HG02588 (cell line): ENCODE measurements around the gene PUSL1.
"Not testable (repeated sequence)": the region's sequence is repeated elsewhere in the genome, so short reads cannot be mapped to it uniquely, and the experiment has no call there.

Source experiments
- ATAC-seq: cut with Tn5 transposase; IDR thresholded peaks from one replicate; pipeline ENCODE4 v1.9.1; 2021; ENCODE audit warnings: mild to moderate bottlenecking, moderate library complexity; ENCODE audit not compliant: unreplicated experiment

Gene PUSL1

GRCh38 chr1:1307261-1307922 lies 1.0 kb upstream of the PUSL1 start:
- peak; percentile 3 for ATAC-seq

- ATAC-seq = peak; percentile 5
Observed at GRCh38 chr1:1308756-1309250, 406 bp downstream of the PUSL1 start.

- ATAC-seq = no peak
Observed at GRCh38 chr1:1309251-1310108, 1.1 kb downstream of the PUSL1 start.

- no peak for ATAC-seq
Observed at GRCh38 chr1:1310109-1310385, 1.6 kb downstream of the PUSL1 start.

GRCh38 chr1:1310476-1311053 lies 2.2 kb downstream of the PUSL1 start:
- ATAC-seq = no peak

GRCh38 chr1:1311107-1312104 lies 3.0 kb downstream of the PUSL1 start:
- ATAC-seq = no peak

GRCh38 chr1:1312450-1313314 lies 4.3 kb downstream of the PUSL1 start:
- no peak for ATAC-seq

- no peak for ATAC-seq
Observed at GRCh38 chr1:1313500-1314236, 5.3 kb downstream of the PUSL1 start.

GRCh38 chr1:1314237-1314586 lies 5.8 kb downstream of the PUSL1 start:
- ATAC-seq = no peak

GRCh38 chr1:1314678-1315335 lies 6.4 kb downstream of the PUSL1 start:
- ATAC-seq = no peak

- no peak for ATAC-seq
Observed at GRCh38 chr1:1315435-1315954, 7.1 kb downstream of the PUSL1 start.

- not testable (repeated sequence) for ATAC-seq
Observed at GRCh38 chr1:1316199-1316598, 7.8 kb downstream of the PUSL1 start.

GRCh38 chr1:1317420-1317819 lies 9.0 kb downstream of the PUSL1 start:
- ATAC-seq = no peak

- no peak for ATAC-seq
Observed at GRCh38 chr1:1318131-1318652, 9.8 kb downstream of the PUSL1 start.

GRCh38 chr1:1318777-1319645 lies 10.6 kb downstream of the PUSL1 start:
- ATAC-seq = no peak

- ATAC-seq = no peak
Observed at GRCh38 chr1:1319646-1319941, 11.2 kb downstream of the PUSL1 start.

GRCh38 chr1:1320666-1321448 lies 12.5 kb downstream of the PUSL1 start:
- no peak for ATAC-seq
